Urinary bladder (tissue), 4 donors: ENCODE data around the gene METTL8. TPM values are rescaled to one million over a fixed set of nuclear protein-coding genes. Genes with fewer than 3 reads are reported as not detected.
"Not testable (repeated sequence)": the region's sequence is repeated elsewhere in the genome, so short reads cannot be mapped to it uniquely, and the experiment has no call there.

Experiments
- DNase-seq: peaks from one replicate; pipeline ENCODE4 v3.0.0-alpha.2; 2015; ENCODE audit errors: extremely low spot score
- H3K27ac ChIP-seq: one replicate; pipeline ENCODE4 v1.5.1; 2013; ENCODE audit warnings: low read depth, mild to moderate bottlenecking, moderate library complexity
- H3K36me3 ChIP-seq: one replicate; pipeline ENCODE4 v1.6.1; 2013; ENCODE audit warnings: mild to moderate bottlenecking, moderate library complexity; ENCODE audit not compliant: insufficient read depth
- H3K4me1 ChIP-seq: one replicate; pipeline ENCODE4 v1.6.1; 2013; ENCODE audit warnings: mild to moderate bottlenecking, moderate library complexity; ENCODE audit not compliant: insufficient read depth
- H3K4me3 ChIP-seq: one replicate; pipeline ENCODE4 v1.5.1; 2013; ENCODE audit warnings: low read depth, low read length
- WGBS: extraction: QIAGEN DNeasy Blood & Tissue Kit; methylation state at CpG from one replicate; pipeline ENCODE4 v1.1.7; 2013; 5-methylcytosine and 5-hydroxymethylcytosine counted together
- polyA plus RNA-seq: library from polyadenylated mRNA; stranded (reverse); fragments of 200-250 nt; gene quantifications from one replicate; pipeline ENCODE4 v1.2.3, GENCODE V29; 2013
- total RNA-seq: library from RNA; depleted of rRNA; stranded (reverse); fragments of >200 nt; gene quantifications from one replicate; pipeline ENCODE4 v1.2.3, GENCODE V29; 2014
- donor health status: healthy with polysubstance abuse.
- donor health status: healthy.

Gene METTL8
- total and polyA plus RNA-seq, 2 donors: 13.1 to 31.2 TPM

- no peak overlapping the region for H3K4me3 ChIP-seq
- H3K27ac ChIP-seq: no peak overlapping the region
- no peak for DNase-seq
- no peaks in the 10 kb centered on the region for H3K4me1 ChIP-seq
- 86% methylated on average over 4 of the region's 4 CpGs for WGBS
- H3K36me3 ChIP-seq: peaks cover 2% of the 10 kb centered on the region
Observed at GRCh38 chr2:171402906-171403580, 30.7 kb downstream of the METTL8 start.

- peaks cover 2% of the 10 kb centered on the region for H3K36me3 ChIP-seq
- H3K4me3 ChIP-seq: no peak overlapping the region
- no peaks in the 10 kb centered on the region for H3K4me1 ChIP-seq
- H3K27ac ChIP-seq: no peak overlapping the region
- DNase-seq: no peak
- WGBS: 99% methylated on average over 1 of the region's 1 CpG
Observed at GRCh38 chr2:171401947-171402346, 31.8 kb downstream of the METTL8 start.

GRCh38 chr2:171400395-171400794 lies 33.4 kb downstream of the METTL8 start:
- WGBS: 90% methylated on average over 3 of the region's 3 CpGs
- Histone ChIP-seq H3K27ac (no peak overlapping the region), H3K4me3 (no peak overlapping the region), H3K4me1 (no peaks in the 10 kb centered on the region), H3K36me3 (peaks cover 2% of the 10 kb centered on the region)
- DNase-seq: no peak

- H3K4me1 ChIP-seq: no peaks in the 10 kb centered on the region
- H3K4me3 ChIP-seq: no peak overlapping the region
- no peak overlapping the region for H3K27ac ChIP-seq
- no peak for DNase-seq
- H3K36me3 ChIP-seq: peaks cover 2% of the 10 kb centered on the region
Observed at GRCh38 chr2:171399292-171399691, 34.5 kb downstream of the METTL8 start.

- WGBS: 31% methylated on average over 1 of the region's 1 CpG
- Histone ChIP-seq H3K4me1 (no peaks in the 10 kb centered on the region), H3K4me3 (no peak overlapping the region), H3K27ac (no peak overlapping the region), H3K36me3 (peaks cover under 1% of the 10 kb centered on the region)
- DNase-seq: no peak
Observed at GRCh38 chr2:171394164-171394740, 39.5 kb downstream of the METTL8 start.

GRCh38 chr2:171393487-171393886 lies 40.3 kb downstream of the METTL8 start:
- Histone ChIP-seq H3K27ac (no peak overlapping the region), H3K4me3 (no peak overlapping the region), H3K36me3 (no peaks in the 10 kb centered on the region), H3K4me1 (no peaks in the 10 kb centered on the region)
- WGBS: 98% methylated on average over 1 of the region's 1 CpG
- no peak for DNase-seq

GRCh38 chr2:171391532-171391931 lies 42.3 kb downstream of the METTL8 start:
- WGBS: 75% methylated on average over 2 of the region's 2 CpGs
- H3K4me3 ChIP-seq: no peak overlapping the region
- H3K27ac ChIP-seq: no peak overlapping the region
- no peaks in the 10 kb centered on the region for H3K4me1 ChIP-seq
- no peaks in the 10 kb centered on the region for H3K36me3 ChIP-seq
- DNase-seq: no peak

GRCh38 chr2:171390941-171391516 lies 42.8 kb downstream of the METTL8 start:
- H3K4me1 ChIP-seq: no peaks in the 10 kb centered on the region
- H3K27ac ChIP-seq: no peak overlapping the region
- no peak overlapping the region for H3K4me3 ChIP-seq
- H3K36me3 ChIP-seq: no peaks in the 10 kb centered on the region
- 78% methylated on average over 1 of the region's 1 CpG for WGBS
- no peak for DNase-seq

GRCh38 chr2:171389780-171390179 lies 44.0 kb downstream of the METTL8 start:
- Histone ChIP-seq H3K4me3 (no peak overlapping the region), H3K4me1 (no peaks in the 10 kb centered on the region), H3K36me3 (no peaks in the 10 kb centered on the region), H3K27ac (no peak overlapping the region)
- DNase-seq: no peak
- 94% methylated on average over 1 of the region's 1 CpG for WGBS

- H3K4me1 ChIP-seq: no peaks in the 10 kb centered on the region
- no peaks in the 10 kb centered on the region for H3K36me3 ChIP-seq
- no peak overlapping the region for H3K4me3 ChIP-seq
- DNase-seq: no peak
- no peak overlapping the region for H3K27ac ChIP-seq
- WGBS: 100% methylated on average over 1 of the region's 1 CpG
Observed at GRCh38 chr2:171389325-171389724, 44.5 kb downstream of the METTL8 start.

- WGBS: 88% methylated on average over 7 of the region's 7 CpGs
- no peaks in the 10 kb centered on the region for H3K4me1 ChIP-seq
- DNase-seq: no peak
- no peaks in the 10 kb centered on the region for H3K36me3 ChIP-seq
- H3K4me3 ChIP-seq: no peak overlapping the region
- H3K27ac ChIP-seq: no peak overlapping the region
Observed at GRCh38 chr2:171387052-171387451, 46.7 kb downstream of the METTL8 start.

- H3K36me3 ChIP-seq: no peaks in the 10 kb centered on the region
- DNase-seq: no peak
- WGBS: 89% methylated on average over 10 of the region's 10 CpGs
Observed at GRCh38 chr2:171386627-171387026, 47.2 kb downstream of the METTL8 start.

GRCh38 chr2:171383134-171383533 lies 50.7 kb downstream of the METTL8 start:
- H3K4me3 ChIP-seq: no peak overlapping the region
- H3K4me1 ChIP-seq: no peaks in the 10 kb centered on the region
- DNase-seq: no peak
- no peaks in the 10 kb centered on the region for H3K36me3 ChIP-seq
- WGBS: 39% methylated on average over 1 of the region's 1 CpG
- H3K27ac ChIP-seq: no peak overlapping the region

More at GRCh38 chr2:171386627-171387026, 47.2 kb downstream of the METTL8 start:
- Histone ChIP-seq H3K4me3 (no peak overlapping the region), H3K4me1 (no peaks in the 10 kb centered on the region), H3K27ac (no peak overlapping the region)

GRCh38 chr2:171382175-171382574 lies 51.6 kb downstream of the METTL8 start:
- not testable (repeated sequence) for H3K36me3 ChIP-seq, H3K4me3 ChIP-seq, H3K27ac ChIP-seq, DNase-seq, H3K4me1 ChIP-seq
- 98% methylated on average over 1 of the region's 1 CpG for WGBS
